HG03558 (cell line): ENCODE data around the gene ANKMY1.
"Not testable (repeated sequence)": the region's sequence is repeated elsewhere in the genome, so short reads cannot be mapped to it uniquely, and the experiment has no call there.

Experiments
- ATAC-seq: cut with Tn5 transposase; IDR thresholded peaks from one replicate; pipeline ENCODE4 v1.9.1; 2021; ENCODE audit warnings: moderate number of reproducible peaks; ENCODE audit not compliant: unreplicated experiment; ENCODE audit errors: extremely low read depth

ANKMY1 gene

GRCh38 chr2:240507778-240508251 is 50.0 kb downstream of the ANKMY1 start:
- ATAC-seq, result no peak

GRCh38 chr2:240507060-240507777 is 50.6 kb downstream of the ANKMY1 start:
- no peak for ATAC-seq

GRCh38 chr2:240506406-240507059 is 51.3 kb downstream of the ANKMY1 start:
- no peak for ATAC-seq

- no peak for ATAC-seq
Measured at GRCh38 chr2:240505910-240506309, 51.9 kb downstream of the ANKMY1 start.

DNA sequence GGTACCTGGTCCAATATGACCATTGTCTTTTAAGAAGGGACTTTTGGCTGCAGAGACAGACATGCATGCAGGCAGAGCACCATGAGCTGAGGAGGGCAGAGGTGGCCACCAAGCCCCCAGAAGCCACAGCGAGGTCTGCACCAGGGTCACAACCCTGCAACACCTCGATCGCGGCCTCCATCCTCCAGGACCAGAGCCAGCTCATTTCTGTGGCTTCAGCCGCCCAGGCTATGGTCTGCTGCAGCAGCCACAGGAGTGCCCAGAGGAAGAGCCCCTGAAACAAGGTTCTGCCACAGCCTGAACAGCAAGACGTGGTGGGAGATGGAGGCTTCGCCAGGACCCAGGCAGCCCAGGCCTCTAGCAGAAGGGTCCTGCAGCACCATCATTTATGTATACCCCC is 53.9 kb downstream of the ANKMY1 start:
- ATAC-seq, result no peak

DNA sequence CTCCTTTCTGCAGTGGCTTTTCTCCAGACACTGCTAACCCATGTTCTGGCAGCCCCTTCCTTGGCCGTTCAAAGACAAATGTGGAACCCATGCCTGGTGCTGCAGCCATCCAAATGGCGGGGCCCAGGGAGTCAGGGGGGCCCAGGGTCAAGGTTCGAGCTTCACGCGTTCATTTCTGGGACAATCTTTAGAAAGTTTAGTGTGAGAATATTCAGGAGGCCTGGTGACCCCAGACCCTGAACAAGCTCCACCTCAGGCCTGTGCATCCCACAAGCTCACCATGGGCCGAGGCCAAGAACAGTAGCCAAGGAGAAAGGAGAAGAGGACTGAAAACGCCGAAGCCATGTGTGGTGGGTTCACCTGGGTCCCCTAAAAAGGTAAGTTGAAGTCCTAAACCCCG is 54.4 kb downstream of the ANKMY1 start:
- ATAC-seq, result no peak

DNA sequence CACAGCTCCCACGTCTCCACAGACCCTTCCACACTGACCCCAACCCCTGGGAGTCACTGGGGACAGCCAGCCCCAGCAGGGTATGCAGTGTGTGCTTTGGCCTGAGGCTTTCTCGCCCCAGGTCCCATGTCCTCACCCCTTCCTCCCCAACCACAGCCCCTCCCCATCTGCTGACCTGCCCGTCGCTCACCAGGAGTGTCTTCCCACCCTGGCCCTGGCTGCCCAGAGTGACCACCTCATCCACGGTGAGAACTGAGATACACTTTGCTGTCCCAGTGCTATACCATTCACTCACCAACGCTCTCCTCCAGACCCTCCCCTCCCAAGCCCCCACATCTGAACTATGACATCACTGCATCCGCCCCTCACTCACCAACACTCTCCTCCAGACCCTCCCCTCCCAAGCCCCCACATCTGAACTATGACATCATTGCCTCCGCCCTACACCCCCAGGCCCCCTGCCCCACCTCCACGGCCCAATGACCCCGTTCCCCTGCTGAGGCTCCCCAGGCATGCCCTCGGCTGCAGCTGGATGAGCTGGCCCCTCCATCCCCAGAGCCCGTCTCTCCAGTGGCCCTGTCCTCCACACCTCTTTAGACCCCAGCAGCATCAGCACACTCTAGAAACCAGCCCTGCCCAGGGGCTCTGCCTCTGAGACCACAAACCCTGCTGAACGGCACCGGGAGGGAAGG is 55.2 kb downstream of the ANKMY1 start:
- ATAC-seq, result no peak

- ATAC-seq, result no peak
Measured at GRCh38 chr2:240502059-240502429, 55.7 kb downstream of the ANKMY1 start.

- ATAC-seq, result no peak
Measured at GRCh38 chr2:240501531-240501991, 56.2 kb downstream of the ANKMY1 start.

DNA sequence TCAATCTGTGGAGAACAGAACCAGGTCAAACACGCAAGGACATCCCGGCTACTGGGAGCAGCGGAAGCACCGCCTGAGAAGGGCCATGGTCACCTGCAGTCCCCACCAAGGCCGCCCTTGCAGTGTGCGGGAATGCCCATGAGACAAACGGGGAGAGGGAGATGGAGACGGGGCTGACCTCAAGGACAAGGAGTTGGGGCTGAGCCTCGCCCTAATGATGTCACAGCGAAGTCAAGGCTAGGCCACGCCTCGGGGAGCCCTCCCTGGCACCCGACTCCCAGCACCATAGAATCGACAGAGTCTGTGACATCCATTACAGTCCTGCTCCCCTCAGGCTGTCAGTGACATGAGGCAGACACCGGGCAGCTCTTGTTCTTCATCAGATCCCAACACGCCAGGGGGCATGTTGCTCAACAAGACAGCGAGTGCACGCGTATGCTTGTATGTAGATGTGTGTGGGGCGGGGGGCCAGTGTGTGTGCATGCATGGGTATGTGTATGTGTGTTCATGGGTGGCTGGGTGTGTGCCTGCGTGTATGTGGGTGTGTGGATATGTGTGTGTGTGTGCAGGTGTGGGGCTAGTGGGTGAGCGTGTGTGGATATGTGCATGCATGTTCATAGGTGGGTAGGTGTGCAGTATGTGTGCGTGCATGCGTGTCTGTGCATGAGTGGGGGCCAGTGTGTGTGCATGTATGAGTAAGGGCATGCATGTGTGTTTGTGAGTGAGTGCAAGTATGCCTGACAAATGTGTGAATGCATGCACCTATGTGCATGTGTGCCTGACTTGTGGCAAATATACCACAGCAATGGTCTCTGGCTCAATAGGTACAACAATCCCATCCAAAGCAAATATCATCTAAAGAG is 57.0 kb downstream of the ANKMY1 start:
- no peak for ATAC-seq

DNA sequence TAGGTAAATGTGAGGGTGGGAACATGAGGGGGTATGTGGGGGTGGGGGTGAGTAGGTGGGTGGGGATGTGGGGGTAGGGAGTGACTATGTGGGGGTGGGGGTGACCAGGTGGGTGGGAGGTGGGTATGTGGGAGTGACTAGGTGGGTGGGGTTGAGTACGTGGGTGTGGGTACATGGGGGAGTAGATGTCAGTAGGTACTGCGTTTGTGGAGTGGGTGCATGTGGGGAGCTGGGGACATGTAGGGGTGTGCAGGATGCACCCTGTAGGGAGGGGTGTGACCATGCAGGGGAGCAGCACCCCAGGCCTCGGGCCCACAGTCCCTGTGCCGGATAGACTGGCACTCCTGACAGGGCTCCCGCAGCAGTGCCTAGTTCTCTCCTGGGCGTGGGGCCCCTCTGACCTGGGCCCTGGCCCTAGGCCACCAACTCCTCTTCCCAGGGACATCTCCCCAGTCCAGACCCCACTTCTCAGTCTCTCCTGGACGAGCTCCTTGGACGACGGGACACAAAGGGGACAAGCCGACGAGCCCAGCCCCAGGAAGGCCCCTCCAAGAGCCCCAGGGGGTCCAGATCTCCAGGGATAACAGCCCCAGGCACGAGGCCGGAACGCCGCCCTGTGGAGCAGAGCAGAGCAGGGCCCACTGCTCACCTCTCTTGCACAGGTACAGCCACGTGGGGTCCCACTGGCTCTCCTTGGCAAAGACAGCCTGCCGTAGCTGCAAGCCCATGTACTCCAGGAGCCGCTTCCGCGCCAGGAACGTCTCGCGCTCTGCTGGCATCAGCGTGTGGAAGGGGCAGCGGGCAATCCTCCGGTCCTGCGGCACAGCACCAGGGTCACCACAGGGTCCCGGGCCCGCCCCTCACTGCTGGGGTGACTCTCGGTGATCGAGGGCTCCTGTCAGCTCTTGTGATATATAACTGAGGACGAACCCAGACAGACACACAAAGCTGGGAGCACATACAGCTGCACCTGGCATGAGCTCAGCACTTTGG is 58.2 kb downstream of the ANKMY1 start:
- ATAC-seq, result no peak

DNA sequence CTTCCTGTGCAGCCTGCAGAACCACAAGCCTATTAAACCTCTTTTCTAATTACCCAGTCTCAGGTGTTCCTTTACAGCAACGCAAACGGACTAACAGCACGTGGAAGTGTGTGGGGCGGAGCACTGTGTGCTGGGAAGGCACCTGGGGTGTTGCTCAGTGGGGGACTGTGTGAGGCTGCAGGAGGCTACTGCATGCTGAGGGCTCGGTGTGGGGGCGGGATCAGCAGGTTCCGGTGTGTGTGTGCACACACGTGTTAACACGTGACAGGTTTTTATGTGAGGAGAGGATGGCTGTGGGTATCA is 58.9 kb downstream of the ANKMY1 start:
- ATAC-seq, result no peak

GRCh38 chr2:240498171-240498957 is 59.4 kb downstream of the ANKMY1 start:
- ATAC-seq, result no peak

DNA sequence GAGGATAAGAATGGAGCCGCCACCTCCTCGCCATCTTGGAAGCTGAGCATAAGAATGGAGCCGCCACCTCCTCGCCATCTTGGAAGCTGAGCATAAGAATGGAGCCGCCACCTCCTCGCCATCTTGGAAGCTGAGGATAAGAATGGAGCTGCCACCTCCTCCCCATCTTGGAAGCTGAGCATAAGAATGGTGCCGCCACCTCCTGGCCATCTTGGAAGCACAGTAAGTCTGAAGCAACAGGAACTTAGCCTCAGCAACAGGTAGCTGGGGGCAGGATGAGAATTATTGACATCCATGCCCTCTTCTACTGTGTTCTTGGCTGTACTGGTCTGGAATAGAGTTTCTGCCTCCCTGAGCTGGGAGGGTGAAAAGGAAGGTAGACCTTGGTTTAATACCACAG is 60.7 kb downstream of the ANKMY1 start:
- ATAC-seq, result not testable (repeated sequence)

GRCh38 chr2:240494942-240495341 is 62.8 kb downstream of the ANKMY1 start:
- not testable (repeated sequence) for ATAC-seq

DNA sequence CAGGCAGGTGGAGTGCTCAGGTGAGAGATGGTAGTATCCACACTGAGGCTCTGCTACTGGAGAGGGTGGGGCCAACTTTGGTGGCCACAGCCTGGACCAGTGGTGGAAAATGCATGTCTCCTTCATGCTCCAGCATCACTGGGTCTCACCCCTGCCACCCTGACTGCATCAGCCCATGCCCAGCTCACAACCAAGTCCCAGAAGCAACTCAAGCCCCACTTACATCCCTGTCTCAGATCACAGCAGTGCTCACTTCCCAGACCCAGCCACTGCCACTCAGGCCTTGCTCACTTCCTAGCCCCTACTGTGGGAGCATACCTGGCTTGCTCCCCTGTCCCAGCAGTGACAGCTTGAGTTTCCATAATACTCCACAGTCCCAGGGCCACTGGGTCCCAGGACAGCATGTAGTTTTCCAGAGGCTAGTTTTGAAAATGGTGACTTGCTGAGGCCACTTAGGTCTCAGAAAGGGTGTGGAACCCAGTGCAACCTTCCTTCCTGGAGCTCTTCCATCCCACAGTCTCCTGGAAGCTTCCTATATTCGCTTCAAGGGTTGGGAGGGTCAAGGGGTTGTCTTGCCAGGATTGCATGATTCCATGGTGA is 63.5 kb downstream of the ANKMY1 start:
- no peak for ATAC-seq

- ATAC-seq, result no peak
Measured at GRCh38 chr2:240491483-240491882, 66.3 kb downstream of the ANKMY1 start.

GRCh38 chr2:240482141-240482540 is 75.6 kb downstream of the ANKMY1 start:
- no peak for ATAC-seq
